HL-60/S4 (cell line): ENCODE measurements around the gene ARHGDIA.

Experiments
- in situ Hi-C: fragments of 300-500 bp; cut with MboI; formaldehyde crosslinking; loops from 2 replicates; pipeline ENCODE4 v1.14.3; 2022; ENCODE audit warnings: low sequenced_read_pairs

The ARHGDIA gene

GRCh38 chr17:81906476-81907218, 35.5 kb upstream of the ARHGDIA start:
- in situ Hi-C loops: no loop called here

- in situ Hi-C loops: no loop called here
Observed at GRCh38 chr17:81905993-81906392, 34.9 kb upstream of the ARHGDIA start.

GRCh38 chr17:81905424-81905875, 34.3 kb upstream of the ARHGDIA start:
- in situ Hi-C loops: no loop called here

GRCh38 chr17:81904600-81905423, 33.7 kb upstream of the ARHGDIA start:
- in situ Hi-C loops: no loop called here

- in situ Hi-C loops: no loop called here
Observed at GRCh38 chr17:81903896-81904599, 32.9 kb upstream of the ARHGDIA start.

- in situ Hi-C loops: no loop called here
Observed at GRCh38 chr17:81903415-81903831, 32.3 kb upstream of the ARHGDIA start.

- in situ Hi-C loops: no loop called here
Observed at GRCh38 chr17:81902653-81903414, 31.7 kb upstream of the ARHGDIA start.

GRCh38 chr17:81902023-81902652, 31.0 kb upstream of the ARHGDIA start, which contains the start of gene NPB:
NPB (plus strand) TSS chr17:81902238; CDS start chr17:81902278, 40 bp downstream.
- in situ Hi-C loops: no loop called here

- in situ Hi-C loops: no loop called here
Observed at GRCh38 chr17:81901167-81902022, 30.3 kb upstream of the ARHGDIA start.

GRCh38 chr17:81900181-81900820, 29.2 kb upstream of the ARHGDIA start:
- in situ Hi-C loops: no loop called here

GRCh38 chr17:81899514-81900166, 28.5 kb upstream of the ARHGDIA start:
- in situ Hi-C loops: no loop called here

GRCh38 chr17:81898885-81899284, 27.7 kb upstream of the ARHGDIA start:
- in situ Hi-C loops: no loop called here

- in situ Hi-C loops: no loop called here
Observed at GRCh38 chr17:81898029-81898866, 27.1 kb upstream of the ARHGDIA start.

GRCh38 chr17:81895400-81895799, 24.3 kb upstream of the ARHGDIA start:
- in situ Hi-C loops: no loop called here

GRCh38 chr17:81891303-81891552, 20.1 kb upstream of the ARHGDIA start:
- in situ Hi-C loops: no loop called here

GRCh38 chr17:81890447-81891302, 19.5 kb upstream of the ARHGDIA start:
- in situ Hi-C loops: no loop called here

GRCh38 chr17:81889602-81890001, 18.5 kb upstream of the ARHGDIA start:
- in situ Hi-C loops: no loop called here
